Esophagus squamous epithelium (tissue), 4 donors: Measurements from ENCODE around the gene SRGN.

ENCODE experiments used
- POLR2A ChIP-seq, 4 donors: fragments of 450-650 bp; IDR thresholded peaks; one replicate each; pipeline ENCODE4 v1.6.1; 2017; ENCODE audit warnings: antibody characterized with exemption in 4 of 4, mild to moderate bottlenecking in 4 of 4, moderate library complexity in 3 of 4
- TF ChIP-seq, protein P1 (sequence below), 6 experiments: fragments of 450-650 bp in 4 of 6; fragments of 200-600 bp in 2 of 6; sonication (generic) in 2 of 6; IDR thresholded peaks; one replicate each; pipeline ENCODE4 v1.5.1; 2016 to 2019; ENCODE audit warnings: antibody characterized with exemption in 6 of 6, mild to moderate bottlenecking in 4 of 6, moderate library complexity in 4 of 6

DNA sequence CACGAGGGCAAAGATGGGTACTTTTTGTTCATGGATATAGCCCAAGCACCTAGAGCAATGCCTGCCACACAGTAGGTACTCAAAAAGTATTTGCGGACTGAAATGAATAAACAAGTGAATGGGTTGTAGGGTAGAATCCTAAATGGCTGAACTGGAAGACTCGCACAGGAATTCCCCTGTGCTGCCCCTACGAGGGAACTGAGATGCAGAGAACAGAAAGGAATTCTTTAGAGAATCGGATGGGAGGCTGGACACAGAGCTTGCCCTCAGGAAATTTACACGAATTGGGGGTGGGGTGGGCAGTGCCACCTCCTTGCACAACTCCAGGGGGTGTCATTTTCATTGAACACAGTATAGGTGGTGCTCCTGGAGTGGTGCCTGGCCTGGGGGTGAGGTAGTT is 35.2 kb upstream of the SRGN start:
- TF ChIP-seq, protein P1, sequence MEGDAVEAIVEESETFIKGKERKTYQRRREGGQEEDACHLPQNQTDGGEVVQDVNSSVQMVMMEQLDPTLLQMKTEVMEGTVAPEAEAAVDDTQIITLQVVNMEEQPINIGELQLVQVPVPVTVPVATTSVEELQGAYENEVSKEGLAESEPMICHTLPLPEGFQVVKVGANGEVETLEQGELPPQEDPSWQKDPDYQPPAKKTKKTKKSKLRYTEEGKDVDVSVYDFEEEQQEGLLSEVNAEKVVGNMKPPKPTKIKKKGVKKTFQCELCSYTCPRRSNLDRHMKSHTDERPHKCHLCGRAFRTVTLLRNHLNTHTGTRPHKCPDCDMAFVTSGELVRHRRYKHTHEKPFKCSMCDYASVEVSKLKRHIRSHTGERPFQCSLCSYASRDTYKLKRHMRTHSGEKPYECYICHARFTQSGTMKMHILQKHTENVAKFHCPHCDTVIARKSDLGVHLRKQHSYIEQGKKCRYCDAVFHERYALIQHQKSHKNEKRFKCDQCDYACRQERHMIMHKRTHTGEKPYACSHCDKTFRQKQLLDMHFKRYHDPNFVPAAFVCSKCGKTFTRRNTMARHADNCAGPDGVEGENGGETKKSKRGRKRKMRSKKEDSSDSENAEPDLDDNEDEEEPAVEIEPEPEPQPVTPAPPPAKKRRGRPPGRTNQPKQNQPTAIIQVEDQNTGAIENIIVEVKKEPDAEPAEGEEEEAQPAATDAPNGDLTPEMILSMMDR (IDR thresholded peaks at IDR 0.05) = no peak
- no peak for TF ChIP-seq POLR2A (IDR thresholded peaks at IDR 0.05)
